Fibroblast of skin of back (primary cell): ENCODE data around the gene CREB5. TPM values are rescaled to one million over a fixed set of nuclear protein-coding genes. Genes with fewer than 3 reads are reported as not detected.
"Not testable (repeated sequence)": the region's sequence is repeated elsewhere in the genome, so short reads cannot be mapped to it uniquely, and the experiment has no call there.

Experiments used
- DNase-seq: peaks from one replicate; pipeline ENCODE4 v3.0.0-alpha.2; 2013
- polyA plus RNA-seq, 2 experiments: library from polyadenylated mRNA; unstranded; fragments of 120-200 nt; gene quantifications; one replicate each; pipeline ENCODE4 v1.2.1, GENCODE V29; 2013; ENCODE audit not compliant: insufficient read length in 2 of 2

CREB5 gene
- polyA plus RNA-seq (2013, experiment 1 of 2; ENCODE audit: insufficient read length) = 8.0 TPM
- 7.5 TPM for polyA plus RNA-seq (2013, experiment 2 of 2; ENCODE audit: insufficient read length)

GRCh38 chr7:28411876-28412662 is at the start of gene CREB5:
CREB5 (plus strand) TSS chr7:28412518; CDS start chr7:28412915, 397 bp downstream.
- no peak for DNase-seq

- no peak for DNase-seq
These were observed 49.5 kb upstream of the CREB5 start for GRCh38 chr7:28362812-28363211.

GRCh38 chr7:28364082-28364481 is 48.2 kb upstream of the CREB5 start:
- DNase-seq = no peak

GRCh38 chr7:28369523-28369922 is 42.8 kb upstream of the CREB5 start:
- no peak for DNase-seq

- no peak for DNase-seq
These were observed 40.5 kb upstream of the CREB5 start for GRCh38 chr7:28371846-28372245.

- no peak for DNase-seq
These were observed 38.3 kb upstream of the CREB5 start for GRCh38 chr7:28373990-28374389.

- DNase-seq = no peak
These were observed 36.6 kb upstream of the CREB5 start for GRCh38 chr7:28375729-28376128.

GRCh38 chr7:28376634-28377033 is 35.7 kb upstream of the CREB5 start:
- DNase-seq = no peak

- no peak for DNase-seq
These were observed 33.7 kb upstream of the CREB5 start for GRCh38 chr7:28378574-28379149.

- no peak for DNase-seq
These were observed 30.9 kb upstream of the CREB5 start for GRCh38 chr7:28381466-28381865.

- no peak for DNase-seq
These were observed 30.2 kb upstream of the CREB5 start for GRCh38 chr7:28382144-28382543.

- no peak for DNase-seq
These were observed 28.3 kb upstream of the CREB5 start for GRCh38 chr7:28383975-28384374.

GRCh38 chr7:28389504-28390395 is 22.6 kb upstream of the CREB5 start:
- peak; percentile 65 for DNase-seq

- DNase-seq = no peak
These were observed 21.9 kb upstream of the CREB5 start for GRCh38 chr7:28390426-28390825.

GRCh38 chr7:28392289-28392688 is 20.0 kb upstream of the CREB5 start:
- no peak for DNase-seq

GRCh38 chr7:28395404-28395803 is 16.9 kb upstream of the CREB5 start:
- no peak for DNase-seq

- peak; percentile 11 for DNase-seq
These were observed 16.5 kb upstream of the CREB5 start for GRCh38 chr7:28395831-28396230.

- no peak for DNase-seq
These were observed 15.2 kb upstream of the CREB5 start for GRCh38 chr7:28397141-28397540.

- no peak for DNase-seq
These were observed 11.4 kb upstream of the CREB5 start for GRCh38 chr7:28400838-28401360.

GRCh38 chr7:28401567-28401966 is 10.8 kb upstream of the CREB5 start:
- DNase-seq = not testable (repeated sequence)

GRCh38 chr7:28405662-28406061 is 6.7 kb upstream of the CREB5 start:
- DNase-seq = peak; percentile 95

GRCh38 chr7:28406192-28406591 is 6.1 kb upstream of the CREB5 start:
- DNase-seq = peak; percentile 29

- DNase-seq = peak; percentile 46
These were observed 4.7 kb upstream of the CREB5 start for GRCh38 chr7:28407651-28408050.
